ENCODE results near the gene HDAC9.

Gene HDAC9

DNA sequence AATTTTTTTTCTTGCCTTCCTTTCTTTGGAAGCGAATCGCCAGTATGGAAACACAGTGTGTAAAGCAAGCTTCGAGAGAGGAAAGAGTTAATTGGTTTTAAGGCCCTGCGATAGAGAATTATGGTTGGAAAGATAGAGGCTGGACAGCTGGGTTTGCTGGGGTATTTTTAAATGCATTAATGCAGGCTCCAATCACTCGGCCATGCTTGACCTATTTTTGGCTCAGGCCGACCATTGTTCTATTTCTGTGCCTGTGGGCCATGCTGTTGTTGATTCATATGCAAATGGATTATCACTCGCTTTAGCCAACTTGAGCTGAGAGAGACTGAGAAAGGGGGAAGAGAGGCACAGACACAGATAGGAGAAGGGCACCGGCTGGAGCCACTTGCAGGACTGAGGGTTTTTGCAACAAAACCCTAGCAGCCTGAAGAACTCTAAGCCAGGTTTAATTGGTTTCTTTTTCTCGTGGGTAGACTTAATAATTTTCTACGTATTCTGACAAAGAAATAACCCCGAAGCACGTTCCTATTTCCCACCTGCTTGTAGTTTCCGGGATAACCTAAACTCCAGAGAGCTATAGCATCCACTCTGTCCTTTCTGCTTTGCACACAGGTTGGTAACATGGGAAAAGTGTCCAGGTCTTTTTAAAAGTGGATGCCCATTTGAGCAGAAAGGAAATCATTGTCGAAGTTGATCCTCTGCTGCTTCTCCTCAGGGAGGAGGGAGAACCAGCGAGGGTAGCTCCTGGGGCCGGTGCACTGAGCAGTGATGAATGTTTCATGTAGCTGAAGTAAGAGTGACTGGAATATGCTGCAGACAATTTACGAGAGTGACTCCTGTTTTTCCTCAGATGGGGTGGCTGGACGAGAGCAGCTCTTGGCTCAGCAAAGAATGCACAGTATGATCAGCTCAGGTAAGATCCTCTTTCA lies at the start of gene HDAC9:
TSS of gene HDAC9 (plus strand) at position 338 of the 929 bp plus-strand sequence. CDS start at position 892, 554 bp downstream.
- DNase-seq (ENCODE audit: low read depth, low spot score), result no peak

- no peak for DNase-seq (ENCODE audit: low read depth, low spot score)
Measured at GRCh38 chr7:18445916-18446520, 49.5 kb upstream of the HDAC9 start.

DNA sequence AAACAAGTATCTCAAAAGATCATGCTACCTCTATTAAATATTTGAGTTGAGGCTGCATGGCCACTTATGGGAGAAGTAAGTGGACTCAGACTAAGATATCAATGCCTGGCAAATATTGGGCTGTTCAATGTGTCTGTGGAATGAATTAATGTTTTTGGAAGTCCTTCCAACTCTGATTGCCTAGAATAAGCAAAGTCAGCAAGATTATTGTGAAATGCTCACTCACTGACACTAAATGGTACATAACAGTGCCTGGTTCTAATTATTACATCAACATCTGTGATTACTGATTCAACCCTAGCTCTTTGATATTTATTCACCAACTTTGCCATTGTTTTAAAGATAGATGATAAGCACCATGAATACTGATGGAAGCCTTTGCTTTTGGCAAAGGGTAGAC lies 45.5 kb upstream of the HDAC9 start:
- no peak for DNase-seq (ENCODE audit: low read depth, low spot score)

- no peak for DNase-seq (ENCODE audit: low read depth, low spot score)
Measured at GRCh38 chr7:18455606-18456005, 39.9 kb upstream of the HDAC9 start.

DNA sequence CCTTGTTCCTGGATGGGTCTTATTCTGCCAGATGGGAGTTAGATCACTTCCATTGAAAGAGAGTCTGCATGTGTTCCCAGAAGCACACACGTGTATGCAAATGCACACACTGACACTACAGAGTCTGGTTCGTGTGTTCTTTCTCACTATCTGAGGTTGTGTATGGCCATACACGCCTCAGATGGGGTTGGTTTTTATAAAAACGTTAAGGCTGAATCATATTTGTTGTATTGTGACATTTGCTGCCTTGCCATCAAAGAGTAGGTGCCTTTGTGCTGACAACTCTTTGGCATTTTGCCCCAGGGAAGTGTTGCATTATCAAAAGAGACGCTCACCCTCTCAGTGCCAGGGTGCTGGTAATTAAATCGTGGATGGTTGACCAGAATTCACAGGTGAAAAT lies 37.7 kb upstream of the HDAC9 start:
- no peak for DNase-seq (ENCODE audit: low read depth, low spot score)

GRCh38 chr7:18458830-18459229 lies 36.7 kb upstream of the HDAC9 start:
- no peak for DNase-seq (ENCODE audit: low read depth, low spot score)

- DNase-seq (ENCODE audit: low read depth, low spot score), result no peak
Measured at GRCh38 chr7:18459484-18460245, 35.9 kb upstream of the HDAC9 start.

DNA sequence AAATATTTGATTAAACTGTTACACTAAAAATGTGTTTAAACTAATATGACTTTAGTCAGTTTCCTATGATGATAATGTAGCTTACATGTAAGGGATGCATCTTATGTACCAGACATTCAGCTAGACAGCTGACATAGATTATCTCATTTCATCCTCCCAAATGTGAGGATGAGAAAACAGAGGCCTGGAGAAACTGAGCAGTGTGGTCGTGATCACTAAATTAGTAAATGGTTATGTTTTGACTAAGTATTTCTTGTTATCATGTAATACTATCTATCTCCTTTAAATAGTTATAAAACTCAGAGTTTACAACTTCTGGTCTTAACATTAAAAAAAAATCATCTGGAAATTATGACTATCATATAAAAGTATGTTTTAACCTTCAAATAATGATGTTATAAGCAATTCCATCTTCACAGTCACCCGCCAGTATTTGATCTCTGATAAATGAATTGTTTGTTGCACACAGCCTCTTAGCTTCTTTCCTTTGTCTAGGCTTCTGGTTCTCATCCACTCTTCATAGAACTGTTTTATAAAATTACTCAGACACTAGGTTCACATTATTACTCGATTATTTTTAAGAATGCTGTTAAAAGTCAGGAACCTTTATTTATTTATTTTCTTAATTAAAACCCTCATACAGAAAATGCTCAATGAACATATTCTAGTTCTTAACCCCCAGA lies 33.6 kb upstream of the HDAC9 start:
- no peak for DNase-seq (ENCODE audit: low read depth, low spot score)

GRCh38 chr7:18464830-18465229 lies 30.7 kb upstream of the HDAC9 start:
- no peak for DNase-seq (ENCODE audit: low read depth, low spot score)

DNA sequence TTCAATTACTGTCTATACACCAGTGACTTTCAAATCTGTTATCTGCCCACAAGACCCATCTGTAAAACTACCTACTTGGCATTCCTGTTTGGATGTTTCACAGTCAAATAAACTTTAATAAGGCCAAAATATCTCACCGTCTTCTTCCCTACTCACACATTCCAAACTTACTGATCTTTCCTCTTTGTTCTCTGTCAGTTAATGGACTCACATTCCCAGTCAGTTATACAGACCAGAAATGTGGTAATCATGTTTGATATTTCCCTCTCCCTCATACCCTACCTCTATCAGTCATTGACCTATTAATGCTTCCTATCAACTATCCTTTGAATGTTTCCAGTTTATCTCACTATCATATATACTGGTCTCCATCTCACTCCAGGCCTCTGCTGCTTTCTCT lies 28.5 kb upstream of the HDAC9 start:
- DNase-seq (ENCODE audit: low read depth, low spot score), result no peak

GRCh38 chr7:18468795-18469194 lies 26.8 kb upstream of the HDAC9 start:
- DNase-seq (ENCODE audit: low read depth, low spot score), result no peak

DNA sequence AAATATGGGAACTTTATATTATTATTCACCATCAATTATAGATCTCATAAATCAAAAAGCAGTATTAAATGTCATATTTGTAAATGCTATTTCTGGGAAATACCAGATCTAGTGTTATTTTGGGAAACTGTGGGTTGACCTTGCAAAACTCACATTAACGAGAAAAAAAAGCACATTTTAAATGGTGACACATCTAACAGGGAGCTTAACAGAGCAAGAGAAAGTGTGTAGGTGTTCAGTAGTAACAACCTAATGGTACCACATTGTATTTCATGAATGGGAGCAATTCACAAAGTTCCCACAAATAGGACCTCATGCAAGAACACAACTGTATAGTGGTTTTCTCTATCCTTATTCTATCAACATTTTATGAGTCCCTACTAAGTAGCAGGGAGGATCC lies 26.2 kb upstream of the HDAC9 start:
- DNase-seq (ENCODE audit: low read depth, low spot score), result no peak

DNA sequence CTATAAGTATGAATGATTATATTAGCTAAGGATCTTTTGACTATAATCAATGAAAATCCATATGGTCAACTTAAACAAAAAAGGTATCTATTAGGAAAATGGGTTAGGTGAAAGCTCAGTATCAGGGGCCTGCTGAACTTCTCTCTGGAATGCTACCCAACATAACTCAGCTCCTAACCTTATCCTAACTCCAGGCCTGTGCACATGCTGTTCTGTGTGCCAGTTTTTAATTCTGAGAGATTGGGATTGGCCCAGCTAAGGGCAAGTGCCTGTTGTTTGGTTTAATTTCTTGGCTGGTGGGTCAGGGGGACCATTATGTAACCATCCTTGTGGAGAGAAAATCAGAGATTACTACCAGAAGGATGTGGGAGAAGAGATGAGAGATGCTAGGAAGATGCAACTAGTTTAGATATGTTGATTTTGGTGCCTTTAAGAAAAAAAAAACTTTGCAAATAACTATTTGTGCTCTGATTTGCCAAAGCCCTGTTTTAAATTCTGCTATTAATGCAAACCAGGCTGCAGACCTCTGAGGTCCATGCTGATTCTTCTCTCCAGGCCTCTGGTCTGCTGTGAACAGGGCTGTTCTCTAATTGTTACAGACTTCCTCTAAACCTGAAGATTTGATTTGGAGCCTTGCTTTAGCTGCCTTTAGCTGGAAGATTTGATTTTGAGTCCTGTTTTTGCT lies 23.9 kb upstream of the HDAC9 start:
- DNase-seq (ENCODE audit: low read depth, low spot score), result no peak

GRCh38 chr7:18472161-18472483 lies 23.4 kb upstream of the HDAC9 start:
- DNase-seq (ENCODE audit: low read depth, low spot score), result no peak

- no peak for DNase-seq (ENCODE audit: low read depth, low spot score)
Measured at GRCh38 chr7:18473119-18473518, 22.4 kb upstream of the HDAC9 start.

DNA sequence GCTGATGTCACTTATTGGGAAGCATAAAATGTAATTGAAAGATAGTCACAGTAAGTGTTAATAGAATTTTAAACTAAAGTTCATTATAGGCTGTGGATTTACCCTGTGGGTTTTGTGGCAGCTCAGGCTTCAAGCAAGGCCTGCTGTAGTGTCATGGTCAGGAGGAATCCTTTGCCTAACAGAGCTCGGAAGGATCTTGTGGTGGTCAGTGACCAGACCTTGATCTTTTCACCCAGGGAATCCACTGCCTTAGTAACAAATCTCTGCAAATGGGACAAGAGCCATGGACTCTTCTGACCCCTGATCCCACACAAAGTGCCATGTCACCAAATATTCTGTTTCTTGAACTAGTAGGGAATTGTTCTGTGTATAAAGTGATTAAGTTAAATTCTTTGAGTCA lies 20.6 kb upstream of the HDAC9 start:
- no peak for DNase-seq (ENCODE audit: low read depth, low spot score)

DNA sequence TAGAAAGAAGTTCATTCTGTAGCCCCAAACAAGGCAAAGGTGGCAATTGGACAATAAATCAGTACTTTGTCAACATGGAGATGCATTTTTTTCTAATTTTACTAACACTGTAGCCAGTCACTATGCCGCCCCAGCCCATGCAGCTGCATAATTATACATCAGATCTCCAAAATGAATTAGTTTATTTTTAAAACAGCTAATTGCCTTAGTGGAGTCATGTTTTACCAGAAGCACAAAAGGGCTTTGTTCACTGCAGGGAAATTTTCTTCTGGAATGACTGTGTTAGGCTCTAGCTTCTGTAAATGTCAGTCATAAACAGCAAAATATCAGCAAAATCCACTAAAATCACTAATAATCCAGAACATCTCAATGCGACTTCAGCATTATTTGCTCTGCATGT lies 20.1 kb upstream of the HDAC9 start:
- no peak for DNase-seq (ENCODE audit: low read depth, low spot score)

- no peak for DNase-seq (ENCODE audit: low read depth, low spot score)
Measured at GRCh38 chr7:18481776-18482175, 13.8 kb upstream of the HDAC9 start.

- no peak for DNase-seq (ENCODE audit: low read depth, low spot score)
Measured at GRCh38 chr7:18488049-18488448, 7.5 kb upstream of the HDAC9 start.

DNA sequence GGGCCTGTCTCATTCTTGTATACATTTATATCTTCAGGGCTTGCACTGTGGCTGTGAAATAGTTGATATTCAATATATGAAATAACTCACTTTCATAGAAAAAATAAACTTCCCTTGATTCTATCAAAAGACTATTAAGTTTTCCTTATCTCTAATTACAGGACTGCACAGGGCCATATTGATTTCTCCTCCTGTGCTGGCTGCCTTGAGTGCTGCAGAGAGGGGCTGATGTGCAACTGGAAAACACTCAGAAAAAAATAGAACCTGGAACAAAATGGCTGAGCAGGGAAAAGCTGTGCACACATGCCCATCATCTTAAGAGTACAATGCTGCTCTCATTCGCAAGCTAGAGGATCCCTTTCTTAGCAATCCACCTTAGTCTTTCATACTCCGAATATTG lies 5.9 kb upstream of the HDAC9 start:
- no peak for DNase-seq (ENCODE audit: low read depth, low spot score)

GRCh38 chr7:18491871-18492270 lies 3.7 kb upstream of the HDAC9 start:
- DNase-seq (ENCODE audit: low read depth, low spot score), result no peak
